Erythroblast (primary cell): ENCODE results near the gene TXNDC11.

Experiments
- GATA1 ChIP-seq: IDR thresholded peaks from 2 replicates; pipeline ENCODE4 v1.6.1; 2011; ENCODE audit warnings: low read depth, mild to moderate bottlenecking, control low read depth, low read length, moderate library complexity
- POLR2A ChIP-seq: IDR thresholded peaks from 2 replicates; pipeline ENCODE4 v1.6.1; 2011; ENCODE audit warnings: mild to moderate bottlenecking, low read length

DNA sequence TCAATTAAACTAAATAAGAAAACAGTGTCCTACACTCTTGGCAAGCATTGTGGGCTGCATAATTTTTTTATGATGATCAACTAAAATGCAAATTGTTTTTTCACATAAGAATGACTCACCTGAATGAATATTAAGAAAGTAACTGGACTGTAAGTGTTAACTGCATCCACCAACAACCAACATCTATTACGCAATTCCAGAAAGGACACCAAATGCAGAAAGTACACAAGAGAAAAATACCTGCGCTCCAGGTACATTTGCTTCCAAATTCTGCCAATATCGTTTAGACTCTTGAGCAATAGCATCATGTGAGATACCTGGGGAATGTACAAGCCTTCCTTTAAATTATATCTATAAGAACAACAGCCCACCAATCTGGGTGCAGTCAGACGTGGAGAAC lies 19.8 kb upstream of the TXNDC11 start:
- no peak for TF ChIP-seq POLR2A
- TF ChIP-seq GATA1 = no peak
